GM12873 (cell line): Measurements from ENCODE around the gene NPIPB4.
"Not testable (repeated sequence)": the region's sequence is repeated elsewhere in the genome, so short reads cannot be mapped to it uniquely, and the experiment has no call there.

ENCODE experiments used
- TF ChIP-seq, protein P1 (sequence below): IDR thresholded peaks from 2 replicates; pipeline ENCODE4 v1.5.1; 2012; ENCODE audit warnings: low read depth, mild to moderate bottlenecking, moderate library complexity, low read length, control low read depth; ENCODE audit not compliant: insufficient read depth; ENCODE audit errors: missing control alignments

The NPIPB4 gene

GRCh38 chr16:21857656-21858055 lies at the start of gene NPIPB4:
Gene NPIPB4, minus strand, starts transcription at chr16:21857756. Its CDS starts 378 bp downstream, at chr16:21857378.
- TF ChIP-seq, protein P1, sequence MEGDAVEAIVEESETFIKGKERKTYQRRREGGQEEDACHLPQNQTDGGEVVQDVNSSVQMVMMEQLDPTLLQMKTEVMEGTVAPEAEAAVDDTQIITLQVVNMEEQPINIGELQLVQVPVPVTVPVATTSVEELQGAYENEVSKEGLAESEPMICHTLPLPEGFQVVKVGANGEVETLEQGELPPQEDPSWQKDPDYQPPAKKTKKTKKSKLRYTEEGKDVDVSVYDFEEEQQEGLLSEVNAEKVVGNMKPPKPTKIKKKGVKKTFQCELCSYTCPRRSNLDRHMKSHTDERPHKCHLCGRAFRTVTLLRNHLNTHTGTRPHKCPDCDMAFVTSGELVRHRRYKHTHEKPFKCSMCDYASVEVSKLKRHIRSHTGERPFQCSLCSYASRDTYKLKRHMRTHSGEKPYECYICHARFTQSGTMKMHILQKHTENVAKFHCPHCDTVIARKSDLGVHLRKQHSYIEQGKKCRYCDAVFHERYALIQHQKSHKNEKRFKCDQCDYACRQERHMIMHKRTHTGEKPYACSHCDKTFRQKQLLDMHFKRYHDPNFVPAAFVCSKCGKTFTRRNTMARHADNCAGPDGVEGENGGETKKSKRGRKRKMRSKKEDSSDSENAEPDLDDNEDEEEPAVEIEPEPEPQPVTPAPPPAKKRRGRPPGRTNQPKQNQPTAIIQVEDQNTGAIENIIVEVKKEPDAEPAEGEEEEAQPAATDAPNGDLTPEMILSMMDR = not testable (repeated sequence)

DNA sequence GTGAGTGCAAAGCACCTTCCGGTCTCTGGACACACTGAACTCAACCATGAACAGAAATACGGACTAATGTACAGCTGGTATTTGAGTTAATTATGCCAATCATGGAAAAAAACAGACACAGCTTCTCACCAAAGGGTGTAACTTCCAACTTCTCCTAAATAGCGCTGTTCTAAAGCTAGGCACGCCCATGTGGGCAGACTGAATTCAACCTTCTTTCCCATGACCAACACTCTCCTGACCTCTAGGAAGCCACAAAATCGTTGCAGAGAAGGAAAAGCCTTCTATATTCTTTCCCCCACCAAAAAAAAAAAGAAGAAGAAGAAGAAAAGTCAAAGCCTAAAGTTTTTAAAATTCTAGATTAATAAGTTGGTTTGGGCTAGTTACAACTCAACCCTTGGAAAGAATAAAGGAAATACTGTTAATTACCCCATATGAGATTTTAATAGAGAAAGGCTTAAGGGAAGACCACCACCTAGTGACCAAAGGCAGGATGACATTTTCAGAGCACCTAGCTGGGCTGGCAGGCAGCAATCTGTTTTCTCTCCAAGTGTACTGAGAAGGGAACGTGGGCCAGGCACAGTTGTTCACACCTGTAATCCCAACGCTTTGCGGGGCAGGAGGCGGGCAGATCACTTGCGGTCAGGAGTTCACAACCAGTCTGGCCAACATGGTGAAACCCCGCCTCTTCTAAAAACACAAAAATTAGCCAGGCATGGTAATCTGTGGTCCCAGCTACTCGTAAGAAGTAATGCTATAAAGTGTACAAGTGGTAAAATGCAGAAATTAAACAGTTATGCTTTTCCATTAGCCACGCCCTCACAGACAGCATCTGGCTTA lies 55.8 kb downstream of the NPIPB4 start:
- TF ChIP-seq, protein P1 = peak; percentile 53
